Measurements from ENCODE around the gene PODXL. TPM values are rescaled to one million over a fixed set of nuclear protein-coding genes. Genes with fewer than 3 reads are reported as not detected.

Gene PODXL
- total and polyA plus RNA-seq, 2 donors from 2014 or later, result 114 to 150 TPM

GRCh38 chr7:131501422-131501821 is 55.0 kb downstream of the PODXL start:
- no peak for FAIRE-seq
- TF ChIP-seq CTCF (IDR thresholded peaks at IDR 0.05; ENCODE audit: borderline replicate concordance, extremely low read depth, insufficient read depth), result no peak
- H3K27ac ChIP-seq (ENCODE audit: low read depth in 2 of 2, low read length in 2 of 2), result no peak overlapping the region

GRCh38 chr7:131500357-131500756 is 56.1 kb downstream of the PODXL start:
- TF ChIP-seq CTCF (IDR thresholded peaks at IDR 0.05; ENCODE audit: borderline replicate concordance, extremely low read depth, insufficient read depth), result no peak
- Histone ChIP-seq H3K4me3 (ENCODE audit: low read length in 3 of 3) (no peak overlapping the region), H3K9me3 (ENCODE audit: control insufficient read depth in 2 of 3, insufficient read depth in 1 of 3, low read length in 3 of 3) (no peaks in the 10 kb centered on the region), H3K36me3 (ENCODE audit: control insufficient read depth in 2 of 3, insufficient read depth in 3 of 3, low read length in 3 of 3) (peaks cover 2 to 10% (median 10%) of the 10 kb centered on the region in 3 donors), H3K27ac (ENCODE audit: low read depth in 2 of 2, low read length in 2 of 2) (no peak overlapping the region), H3K4me1 (ENCODE audit: control insufficient read depth in 2 of 3, insufficient read depth in 2 of 3, low read depth in 1 of 3, low read length in 3 of 3) (peaks cover 0 to 20% (median 14%) of the 10 kb centered on the region in 3 donors), H3K27me3 (ENCODE audit: control insufficient read depth, insufficient read depth, low read length) (no peaks in the 10 kb centered on the region), H3K9ac (ENCODE audit: low read length in 3 of 3) (no peak overlapping the region)
- FAIRE-seq, result no peak
- intact Hi-C loops (cut with DNase I), result loop anchor here (10.0 kb wide), 1 partner anchor 154 kb away; no protein-coding TSS in a partner anchor
- DNase-seq, result no peak

More at GRCh38 chr7:131501422-131501821, 55.0 kb downstream of the PODXL start:
- no peak for DNase-seq
- H3K9me3 ChIP-seq (ENCODE audit: control insufficient read depth in 2 of 3, insufficient read depth in 1 of 3, low read length in 3 of 3), result no peaks in the 10 kb centered on the region
- no peak overlapping the region for H3K4me3 ChIP-seq (ENCODE audit: low read length in 3 of 3)
- H3K36me3 ChIP-seq (ENCODE audit: control insufficient read depth in 2 of 3, insufficient read depth in 3 of 3, low read length in 3 of 3), result peaks cover 2 to 10% (median 10%) of the 10 kb centered on the region in 3 donors
- no peak overlapping the region for H3K9ac ChIP-seq (ENCODE audit: low read length in 3 of 3)
- peaks cover 0 to 20% (median 14%) of the 10 kb centered on the region in 3 donors for H3K4me1 ChIP-seq (ENCODE audit: control insufficient read depth in 2 of 3, insufficient read depth in 2 of 3, low read depth in 1 of 3, low read length in 3 of 3)
- intact Hi-C loops (cut with DNase I), result loop anchor here (10.0 kb wide), 1 partner anchor 153 kb away; no protein-coding TSS in a partner anchor
- no peaks in the 10 kb centered on the region for H3K27me3 ChIP-seq (ENCODE audit: control insufficient read depth, insufficient read depth, low read length)

- Histone ChIP-seq H3K27ac (ENCODE audit: low read depth in 2 of 2, low read length in 2 of 2) (no peak overlapping the region), H3K4me3 (ENCODE audit: low read length in 3 of 3) (no peak overlapping the region), H3K4me1 (ENCODE audit: control insufficient read depth in 2 of 3, insufficient read depth in 2 of 3, low read depth in 1 of 3, low read length in 3 of 3) (peaks cover 0 to 19% (median 14%) of the 10 kb centered on the region in 3 donors), H3K27me3 (ENCODE audit: control insufficient read depth, insufficient read depth, low read length) (no peaks in the 10 kb centered on the region), H3K9me3 (ENCODE audit: control insufficient read depth in 2 of 3, insufficient read depth in 1 of 3, low read length in 3 of 3) (no peaks in the 10 kb centered on the region), H3K36me3 (ENCODE audit: control insufficient read depth in 2 of 3, insufficient read depth in 3 of 3, low read length in 3 of 3) (peaks cover 2 to 10% (median 10%) of the 10 kb centered on the region in 3 donors), H3K9ac (ENCODE audit: low read length in 3 of 3) (no peak overlapping the region)
- FAIRE-seq, result no peak
- DNase-seq, result no peak
- intact Hi-C loops (cut with DNase I), result loop anchor here (10.0 kb wide), 1 partner anchor 155 kb away; no protein-coding TSS in a partner anchor
- TF ChIP-seq CTCF (IDR thresholded peaks at IDR 0.05; ENCODE audit: borderline replicate concordance, extremely low read depth, insufficient read depth), result no peak
Observed at GRCh38 chr7:131499801-131500200, 56.6 kb downstream of the PODXL start.

Measured in kidney (tissue), 14 donors.